K562 (cell line): Measurements from ENCODE around the gene IPPK. TPM values are rescaled to one million over a fixed set of nuclear protein-coding genes. Genes with fewer than 3 reads are reported as not detected.
A peak's percentile ranks its signal among the peaks of the same experiment; 100 is the strongest.

Source experiments
- ATAC-seq: fragments of 200-7000 bp; cut with Tn5 transposase; 3 replicates; pipeline ENCODE4 v1.9.1; 2020; ENCODE audit warnings: moderate library complexity
- BruUV-seq: library from RNA; stranded (reverse); fragments of 400-500 nt; replicated peaks from 2 replicates; lab custom pipeline; 2021; lab: Mats Ljungman, UMichigan
- CTCF ChIA-PET: fragments of 300-600 bp; formaldehyde crosslinking; extraction: SDS; loops from one replicate; lab custom pipeline; 2021; ENCODE audit warnings: low intra/inter-chr PET ratio; lab: Yijun Ruan, JAX
- POLR2A ChIA-PET: fragments of 300-600, 350-650 bp; sonication (Branson Sonifier 250); formaldehyde crosslinking; extraction: SDS; loops from one replicate; lab custom pipeline; 2021; ENCODE audit warnings: antibody characterized with exemption, inconsistent platforms; lab: Yijun Ruan, JAX
- DNase-seq, 4 experiments: peaks; one replicate each; pipeline versions ENCODE4 v3.0.0 to v3.0.0-alpha.2; 2011 to 2018; ENCODE audit warnings: low spot score in 3 of 4, mixed read lengths in 3 of 4; ENCODE audit errors: extremely low read depth in 1 of 4
- FAIRE-seq: peaks from 2 replicates; lab custom pipeline; 2011; peaks lifted over from hg19 to GRCh38; lab: Jason Lieb, UNC
- H2AFZ ChIP-seq: 2 replicates; pipeline ENCODE4 v1.6.0; 2011; ENCODE audit warnings: low read depth, low read length, control low read depth, inconsistent platforms
- H3K27ac ChIP-seq: fragments of 200-600 bp; 3 replicates; pipeline ENCODE4 v1.8.0; 2011; ENCODE audit warnings: low read depth, mild to moderate bottlenecking, control low read depth, inconsistent platforms, low read length, moderate library complexity, mixed read lengths; ENCODE audit errors: extremely low read depth
- H3K27me3 ChIP-seq, 2 experiments: fragments of 300-600 bp in 1 of 2; 2 replicates in 1 of 2; 3 replicates in 1 of 2; pipeline versions ENCODE4 v1.6.0 to v1.8.0; 2011; ENCODE audit warnings: inconsistent platforms in 2 of 2, low read length in 2 of 2, mild to moderate bottlenecking in 1 of 2, mixed read lengths in 1 of 2, moderate library complexity in 1 of 2; ENCODE audit not compliant: control insufficient read depth in 2 of 2, insufficient read depth in 2 of 2
- H3K36me3 ChIP-seq: fragments of 300-600 bp; 3 replicates; pipeline ENCODE4 v1.8.0; 2011; ENCODE audit warnings: mild to moderate bottlenecking, low read length, inconsistent platforms; ENCODE audit not compliant: control insufficient read depth, insufficient read depth
- H3K4me1 ChIP-seq, 2 experiments: fragments of 200-600 bp in 1 of 2; replicated peaks in 1 of 2; 2 replicates in 1 of 2; 3 replicates in 1 of 2; pipeline versions ENCODE4 v1.5.1 to v1.8.0; 2011; ENCODE audit warnings: inconsistent platforms in 2 of 2, low read length in 2 of 2, mild to moderate bottlenecking in 1 of 2, mixed read lengths in 1 of 2, moderate library complexity in 1 of 2; ENCODE audit not compliant: control insufficient read depth in 2 of 2, insufficient read depth in 2 of 2
- H3K4me2 ChIP-seq: 2 replicates; pipeline ENCODE4 v1.6.1; 2011; ENCODE audit warnings: low read length, control low read depth, inconsistent platforms, mixed read lengths; ENCODE audit not compliant: insufficient read depth
- H3K4me3 ChIP-seq: fragments of 200-600 bp; sonication (generic), shearing (Covaris generic); 2 replicates; pipeline ENCODE4 v1.5.1; 2016; ENCODE audit warnings: control low read depth, inconsistent platforms
- H3K79me2 ChIP-seq: fragments of 200-600 bp; 3 replicates; pipeline ENCODE4 v1.8.0; 2011; ENCODE audit warnings: low read length, inconsistent platforms; ENCODE audit not compliant: control insufficient read depth, insufficient read depth
- H3K9ac ChIP-seq, 2 experiments: 2 replicates each; pipeline versions ENCODE4 v1.6.0 to v1.6.1; 2011; ENCODE audit warnings: low read depth in 2 of 2, low read length in 2 of 2, control low read depth in 1 of 2, inconsistent platforms in 1 of 2, mild to moderate bottlenecking in 1 of 2, mixed read lengths in 1 of 2; ENCODE audit not compliant: insufficient read depth in 1 of 2
- H3K9me1 ChIP-seq: one replicate; pipeline ENCODE4 v1.6.0; 2011; ENCODE audit warnings: inconsistent platforms, mild to moderate bottlenecking, low read length, moderate library complexity; ENCODE audit not compliant: control insufficient read depth, insufficient read depth
- H3K9me3 ChIP-seq: replicated peaks from 2 replicates; pipeline ENCODE4 v1.5.1; 2011; ENCODE audit warnings: low read depth, low read length, inconsistent platforms; ENCODE audit not compliant: control insufficient read depth, insufficient read depth
- H4K20me1 ChIP-seq: replicated peaks from 2 replicates; pipeline ENCODE4 v1.6.1; 2011; ENCODE audit warnings: low read length, inconsistent platforms, mixed read lengths; ENCODE audit not compliant: control insufficient read depth, insufficient read depth
- ILK ChIP-seq: fragments of 450-650 bp; IDR thresholded peaks from 2 replicates; pipeline ENCODE4 v1.6.1; 2016; ENCODE audit warnings: missing genetic modification characterization, low read depth, mild to moderate bottlenecking, missing compliant biosample characterization, moderate library complexity, borderline replicate concordance
- MCM7 ChIP-seq, 2 experiments: fragments of 450-650 bp; IDR thresholded peaks; 2 replicates each; pipeline ENCODE4 v1.6.1; 2016 to 2018
- MXI1 ChIP-seq: IDR thresholded peaks from 2 replicates; pipeline ENCODE4 v1.6.1; 2011; ENCODE audit warnings: low read depth, mild to moderate bottlenecking, improper control_type of control experiment, low read length
- ZSCAN29 ChIP-seq: fragments of 450-650 bp; IDR thresholded peaks from 2 replicates; pipeline ENCODE4 v1.6.1; 2017
- WGBS: fragments of 100-300 bp; shearing (Covaris generic); methylation state at CpG from one replicate; pipeline ENCODE4 v1.1.6; 2016; ENCODE audit warnings: low coverage, mixed read lengths; ENCODE audit not compliant: insufficient coverage; ENCODE audit errors: missing lambda C conversion rate; 5-methylcytosine and 5-hydroxymethylcytosine counted together
- in situ Hi-C: fragments of 300-500 bp; cut with MboI; formaldehyde crosslinking; loops from 4 replicates; pipeline ENCODE4 v1.15.0; 2018; ENCODE audit warnings: inconsistent platforms, mixed read lengths
- intact Hi-C: fragments of 100-400 bp; cut with micrococcal nuclease; formaldehyde crosslinking; loops from 2 replicates; pipeline ENCODE4 v1.14.2; 2022
- polyA plus RNA-seq, 8 experiments: library from polyadenylated mRNA; depleted of rRNA in 4 of 8; stranded (reverse) in 5 of 8; unstranded in 3 of 8; fragments of >200 nt; fragmentation: Nextera tagmentation in 2 of 8; fragmentation: Illumina TruSeq in 1 of 8; extraction: Ambion mirVana in 2 of 8; extraction: Trizol in 1 of 8; gene quantifications; 2 replicates each; pipeline versions ENCODE4 v1.2.1 to v1.2.3, GENCODE V29; 2011 to 2014; ENCODE audit warnings: inconsistent platforms in 1 of 8, missing spikeins in 1 of 8
- total RNA-seq, 7 experiments: library from RNA; depleted of rRNA in 6 of 7; stranded (reverse); fragments of >200 nt in 6 of 7; fragmentation: Illumina TruSeq in 2 of 7; extraction: Trizol in 2 of 7; gene quantifications; 2 replicates each; pipeline versions ENCODE4 v1.2.1 to v1.2.3, GENCODE V29; 2011 to 2021; ENCODE audit warnings: low replicate concordance in 1 of 7
- TF ChIP-seq, protein P1 (sequence below), 2 experiments: IDR thresholded peaks; 2 replicates each; pipeline ENCODE4 v1.6.1; 2012; ENCODE audit warnings: improper control_type of control experiment in 2 of 2, low read depth in 2 of 2, low read length in 2 of 2, borderline replicate concordance in 1 of 2

The IPPK gene
- total and polyA plus RNA-seq, 9 of the 15 experiments (the other 6 are each of a cell fraction or from before 2014, with no cell fraction given) = 3.1 to 22.2 (median 11.2) TPM

DNA sequence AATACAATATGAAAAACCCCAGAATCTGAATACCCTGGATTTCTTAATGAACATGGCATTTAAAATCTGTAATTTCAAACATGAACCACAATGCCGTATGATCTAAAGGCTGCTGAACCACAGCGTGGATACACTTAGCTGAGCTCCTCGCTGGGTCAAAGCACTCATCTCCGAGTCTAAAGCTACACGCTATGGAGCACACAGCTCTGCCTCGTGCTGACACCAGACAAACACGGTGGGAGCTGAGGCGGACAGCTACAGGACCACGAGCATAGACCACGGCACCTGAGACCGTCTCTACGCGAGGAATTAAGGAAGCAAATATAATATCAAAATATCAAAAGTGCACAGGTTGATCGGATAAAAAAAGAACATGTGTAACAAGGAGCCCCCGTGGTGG is 42.8 kb upstream of the IPPK start:
- ChIA-PET CTCF (no interaction called here), POLR2A (interaction anchor here (0.6 kb wide), 1 partner anchor 12 kb away, joined by 3 read pairs; no protein-coding TSS in a partner anchor)
- no peak overlapping the region for H3K27ac ChIP-seq
- H4K20me1 ChIP-seq = peaks cover 19% of the 10 kb centered on the region
- H3K9me3 ChIP-seq = no peaks in the 10 kb centered on the region
- ATAC-seq (no peak), FAIRE-seq (no peak), DNase-seq (peak in 1 of 4 experiments; percentile 4)
- intact Hi-C loops (no loop called here), in situ Hi-C loops (loop anchor here (10.0 kb wide), 1 partner anchor 72 kb away; no protein-coding TSS in a partner anchor)
- H3K4me2 ChIP-seq = no peak overlapping the region
- 95% methylated on average over 15 of the region's 15 CpGs for WGBS
- TF ChIP-seq MCM7 (IDR thresholded peaks at IDR 0.05) = no peak
- TF ChIP-seq, protein P1, sequence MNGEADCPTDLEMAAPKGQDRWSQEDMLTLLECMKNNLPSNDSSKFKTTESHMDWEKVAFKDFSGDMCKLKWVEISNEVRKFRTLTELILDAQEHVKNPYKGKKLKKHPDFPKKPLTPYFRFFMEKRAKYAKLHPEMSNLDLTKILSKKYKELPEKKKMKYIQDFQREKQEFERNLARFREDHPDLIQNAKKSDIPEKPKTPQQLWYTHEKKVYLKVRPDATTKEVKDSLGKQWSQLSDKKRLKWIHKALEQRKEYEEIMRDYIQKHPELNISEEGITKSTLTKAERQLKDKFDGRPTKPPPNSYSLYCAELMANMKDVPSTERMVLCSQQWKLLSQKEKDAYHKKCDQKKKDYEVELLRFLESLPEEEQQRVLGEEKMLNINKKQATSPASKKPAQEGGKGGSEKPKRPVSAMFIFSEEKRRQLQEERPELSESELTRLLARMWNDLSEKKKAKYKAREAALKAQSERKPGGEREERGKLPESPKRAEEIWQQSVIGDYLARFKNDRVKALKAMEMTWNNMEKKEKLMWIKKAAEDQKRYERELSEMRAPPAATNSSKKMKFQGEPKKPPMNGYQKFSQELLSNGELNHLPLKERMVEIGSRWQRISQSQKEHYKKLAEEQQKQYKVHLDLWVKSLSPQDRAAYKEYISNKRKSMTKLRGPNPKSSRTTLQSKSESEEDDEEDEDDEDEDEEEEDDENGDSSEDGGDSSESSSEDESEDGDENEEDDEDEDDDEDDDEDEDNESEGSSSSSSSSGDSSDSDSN (IDR thresholded peaks at IDR 0.05; ENCODE audit: borderline replicate concordance in 1 of 2, low read depth in 2 of 2, low read length in 2 of 2) = no peak
- TF ChIP-seq MXI1 = no peak
- TF ChIP-seq ILK = no peak
- no peak for TF ChIP-seq ZSCAN29
- H3K9ac ChIP-seq = no peak overlapping the region
- no peak overlapping the region for H3K4me3 ChIP-seq
- H3K4me1 ChIP-seq = peaks cover 8 to 16% of the 10 kb centered on the region in 2 experiments
- H3K27me3 ChIP-seq = no peaks in the 10 kb centered on the region
- no TSS peak for BruUV-seq
- no peaks in the 10 kb centered on the region; the same call in 2 of the 3 replicates for H3K79me2 ChIP-seq
- no peaks in the 10 kb centered on the region for H3K9me1 ChIP-seq
- no peak overlapping the region for H2AFZ ChIP-seq
- H3K36me3 ChIP-seq = peaks cover 73% of the 10 kb centered on the region; the same call in 2 of the 3 replicates
